ENCODE measurements around the gene RNASEH2B. TPM values are rescaled to one million over a fixed set of nuclear protein-coding genes. Genes with fewer than 3 reads are reported as not detected.

RNASEH2B gene
- total and polyA plus RNA-seq, 2 donors (not counting 1 experiment from before 2014, with no cell fraction given) = 64.0 to 151 TPM

DNA sequence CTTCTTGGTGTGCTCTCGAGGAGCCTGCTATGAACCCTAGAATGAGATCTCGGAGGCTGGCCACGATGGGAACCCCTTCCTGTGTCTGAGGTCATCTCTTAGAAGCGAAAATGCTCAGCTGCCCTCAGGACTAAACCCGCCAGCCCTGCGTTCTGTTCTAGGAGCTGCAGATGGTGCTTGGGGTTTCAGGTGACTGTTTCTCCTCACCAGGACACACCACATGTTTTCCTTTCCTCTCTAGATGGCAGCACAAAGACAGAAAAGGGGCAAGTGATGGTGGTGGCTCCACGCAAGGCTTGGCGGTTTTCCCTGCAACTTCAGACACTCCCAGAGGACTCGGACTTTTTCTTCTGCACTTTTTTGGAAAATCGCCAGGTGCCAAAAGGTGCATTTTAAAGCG is 60.1 kb downstream of the RNASEH2B start:
- TF ChIP-seq EZH2 (IDR thresholded peaks at IDR 0.05; ENCODE audit: borderline replicate concordance, insufficient read depth, low read depth, low read length, poor library complexity, severe bottlenecking) = no peak
- TF ChIP-seq, protein P1, sequence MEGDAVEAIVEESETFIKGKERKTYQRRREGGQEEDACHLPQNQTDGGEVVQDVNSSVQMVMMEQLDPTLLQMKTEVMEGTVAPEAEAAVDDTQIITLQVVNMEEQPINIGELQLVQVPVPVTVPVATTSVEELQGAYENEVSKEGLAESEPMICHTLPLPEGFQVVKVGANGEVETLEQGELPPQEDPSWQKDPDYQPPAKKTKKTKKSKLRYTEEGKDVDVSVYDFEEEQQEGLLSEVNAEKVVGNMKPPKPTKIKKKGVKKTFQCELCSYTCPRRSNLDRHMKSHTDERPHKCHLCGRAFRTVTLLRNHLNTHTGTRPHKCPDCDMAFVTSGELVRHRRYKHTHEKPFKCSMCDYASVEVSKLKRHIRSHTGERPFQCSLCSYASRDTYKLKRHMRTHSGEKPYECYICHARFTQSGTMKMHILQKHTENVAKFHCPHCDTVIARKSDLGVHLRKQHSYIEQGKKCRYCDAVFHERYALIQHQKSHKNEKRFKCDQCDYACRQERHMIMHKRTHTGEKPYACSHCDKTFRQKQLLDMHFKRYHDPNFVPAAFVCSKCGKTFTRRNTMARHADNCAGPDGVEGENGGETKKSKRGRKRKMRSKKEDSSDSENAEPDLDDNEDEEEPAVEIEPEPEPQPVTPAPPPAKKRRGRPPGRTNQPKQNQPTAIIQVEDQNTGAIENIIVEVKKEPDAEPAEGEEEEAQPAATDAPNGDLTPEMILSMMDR (IDR thresholded peaks at IDR 0.05) = no peak
- Mint-ChIP-seq H3K27me3 (no peaks in the 10 kb centered on the region), H3K27ac (no peak overlapping the region), H3K4me3 (no peak overlapping the region), H3K9me3 (ENCODE audit: insufficient read depth) (no peaks in the 10 kb centered on the region), H3K4me1 (no peaks in the 10 kb centered on the region)
- no peak overlapping the region for H3K9ac ChIP-seq (ENCODE audit: low read length)
- H3K4me2 ChIP-seq (replicated peaks; ENCODE audit: low read depth, low read length, poor library complexity, severe bottlenecking) = no peak overlapping the region
- ChIA-PET CTCF (no interaction called here), POLR2A (no interaction called here)
- H4K20me1 ChIP-seq (ENCODE audit: control insufficient read depth, insufficient read depth, low read length, poor library complexity, severe bottlenecking) = no peaks in the 10 kb centered on the region
- no peak overlapping the region for H3K4me3 ChIP-seq (ENCODE audit: control extremely low read depth in 1 of 5, extremely low read depth in 1 of 5, insufficient read depth in 1 of 5, low read depth in 2 of 5, low read length in 4 of 5)
- H3K27me3 ChIP-seq (replicated peaks in 1 of 4; ENCODE audit: control extremely low read depth in 1 of 4, control insufficient read depth in 3 of 4, insufficient read depth in 4 of 4, low read length in 3 of 4) = no peaks in the 10 kb centered on the region
- peaks cover 3 to 45% of the 10 kb centered on the region in 2 experiments for H3K36me3 ChIP-seq (replicated peaks in 1 of 2; ENCODE audit: control extremely low read depth in 1 of 2, control insufficient read depth in 1 of 2, extremely low read depth in 1 of 2, insufficient read depth in 2 of 2, low read length in 1 of 2)
- DNase-seq (no peak), ATAC-seq (ENCODE audit: low read depth) (no peak)
- intact Hi-C loops (cut with micrococcal nuclease) = no loop called here
- H2AFZ ChIP-seq (ENCODE audit: insufficient read depth, low read depth, low read length, poor library complexity, severe bottlenecking) = no peak overlapping the region
- H3K79me2 ChIP-seq (ENCODE audit: control insufficient read depth, insufficient read depth, low read length) = no peaks in the 10 kb centered on the region
- H3K27ac ChIP-seq (ENCODE audit: low read length in 2 of 2) = no peak overlapping the region
- no peaks in the 10 kb centered on the region for H3K4me1 ChIP-seq (ENCODE audit: control insufficient read depth in 2 of 2, insufficient read depth in 2 of 2, low read length in 2 of 2)
- WGBS (ENCODE audit: insufficient coverage) = 92% methylated on average over 8 of the region's 11 CpGs
- H3K9me3 ChIP-seq (ENCODE audit: control extremely low read depth in 1 of 3, control insufficient read depth in 2 of 3, insufficient read depth in 1 of 3, low read length in 2 of 3) = no peaks in the 10 kb centered on the region

DNA sequence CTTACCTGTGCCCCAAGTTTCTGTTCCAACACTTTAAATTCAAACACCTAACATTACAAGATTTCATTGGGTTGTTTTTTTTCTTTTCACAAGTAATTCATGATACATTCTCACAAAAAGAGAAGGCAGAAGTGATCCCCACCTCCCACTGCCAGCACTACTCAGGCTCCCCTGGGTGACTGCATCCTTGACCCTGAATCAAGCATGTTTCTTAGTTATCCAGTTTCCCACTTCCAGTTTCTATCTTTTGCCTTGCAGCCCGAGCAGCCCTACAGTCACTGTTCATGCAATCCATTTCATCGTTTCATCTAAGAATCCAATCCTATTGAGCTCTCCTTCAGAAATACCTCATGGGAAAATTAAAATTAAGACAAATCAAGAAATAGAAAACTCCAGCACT is 61.4 kb downstream of the RNASEH2B start:
- Mint-ChIP-seq H3K27ac (no peak overlapping the region), H3K27me3 (no peaks in the 10 kb centered on the region), H3K9me3 (ENCODE audit: insufficient read depth) (no peaks in the 10 kb centered on the region), H3K4me1 (no peaks in the 10 kb centered on the region), H3K4me3 (no peak overlapping the region)
- Histone ChIP-seq H4K20me1 (ENCODE audit: control insufficient read depth, insufficient read depth, low read length, poor library complexity, severe bottlenecking) (no peaks in the 10 kb centered on the region), H3K4me3 (ENCODE audit: control extremely low read depth in 1 of 5, extremely low read depth in 1 of 5, insufficient read depth in 1 of 5, low read depth in 2 of 5, low read length in 4 of 5) (no peak overlapping the region), H3K79me2 (ENCODE audit: control insufficient read depth, insufficient read depth, low read length) (no peaks in the 10 kb centered on the region), H3K27ac (ENCODE audit: low read length in 2 of 2) (no peak overlapping the region), H3K9ac (ENCODE audit: low read length) (no peak overlapping the region), H3K27me3 (replicated peaks in 1 of 4; ENCODE audit: control extremely low read depth in 1 of 4, control insufficient read depth in 3 of 4, insufficient read depth in 4 of 4, low read length in 3 of 4) (no peaks in the 10 kb centered on the region), H2AFZ (ENCODE audit: insufficient read depth, low read depth, low read length, poor library complexity, severe bottlenecking) (no peak overlapping the region), H3K4me2 (replicated peaks; ENCODE audit: low read depth, low read length, poor library complexity, severe bottlenecking) (no peak overlapping the region), H3K9me3 (ENCODE audit: control extremely low read depth in 1 of 3, control insufficient read depth in 2 of 3, insufficient read depth in 1 of 3, low read length in 2 of 3) (no peaks in the 10 kb centered on the region), H3K36me3 (replicated peaks in 1 of 2; ENCODE audit: control extremely low read depth in 1 of 2, control insufficient read depth in 1 of 2, extremely low read depth in 1 of 2, insufficient read depth in 2 of 2, low read length in 1 of 2) (peaks cover 2 to 45% of the 10 kb centered on the region in 2 experiments), H3K4me1 (ENCODE audit: control insufficient read depth in 2 of 2, insufficient read depth in 2 of 2, low read length in 2 of 2) (no peaks in the 10 kb centered on the region)
- ChIA-PET CTCF (no interaction called here), POLR2A (no interaction called here)
- DNase-seq (no peak), ATAC-seq (ENCODE audit: low read depth) (no peak)
- intact Hi-C loops (cut with micrococcal nuclease) = no loop called here
- TF ChIP-seq, protein P1 (IDR thresholded peaks at IDR 0.05) = no peak
- TF ChIP-seq EZH2 (IDR thresholded peaks at IDR 0.05; ENCODE audit: borderline replicate concordance, insufficient read depth, low read depth, low read length, poor library complexity, severe bottlenecking) = no peak
- WGBS (ENCODE audit: insufficient coverage) = 100% methylated on average over 1 of the region's 2 CpGs
